Hepatocyte (in vitro differentiated cells): Measurements from ENCODE around the gene POLR2H. TPM values are rescaled to one million over a fixed set of nuclear protein-coding genes. Genes with fewer than 3 reads are reported as not detected.

Source experiments
- DNase-seq: peaks from one replicate; pipeline ENCODE4 v3.0.0-alpha.2; 2016; ENCODE audit warnings: low spot score
- H2AFZ ChIP-seq: fragments of 200-600 bp; sonication (generic); 2 replicates; pipeline ENCODE4 v1.6.0; 2016; ENCODE audit warnings: antibody characterized with exemption, mild to moderate bottlenecking
- H3K27ac ChIP-seq: fragments of 200-600 bp; sonication (generic); 2 replicates; pipeline ENCODE4 v1.5.1; 2016; ENCODE audit warnings: mild to moderate bottlenecking
- H3K27me3 ChIP-seq: fragments of 200-600 bp; sonication (generic); 2 replicates; pipeline ENCODE4 v1.6.1; 2016
- H3K36me3 ChIP-seq: fragments of 200-600 bp; sonication (generic); replicated peaks from 2 replicates; pipeline ENCODE4 v1.5.1; 2016; ENCODE audit warnings: low read depth; ENCODE audit not compliant: insufficient read depth
- H3K4me1 ChIP-seq: fragments of 200-600 bp; sonication (generic); 2 replicates; pipeline ENCODE4 v1.5.1; 2016; ENCODE audit warnings: mild to moderate bottlenecking, moderate library complexity; ENCODE audit not compliant: insufficient read depth
- H3K4me2 ChIP-seq: fragments of 200-600 bp; sonication (generic); 2 replicates; pipeline ENCODE4 v1.6.0; 2016
- H3K4me3 ChIP-seq: fragments of 200-600 bp; sonication (generic); 2 replicates; pipeline ENCODE4 v1.5.1; 2016; ENCODE audit warnings: mild to moderate bottlenecking
- H3K79me2 ChIP-seq: fragments of 200-600 bp; sonication (generic); 2 replicates; pipeline ENCODE4 v1.6.0; 2017; ENCODE audit warnings: mild to moderate bottlenecking
- H3K9me2 ChIP-seq: fragments of 200-600 bp; sonication (generic); replicated peaks from 2 replicates; pipeline ENCODE4 v1.6.0; 2017; ENCODE audit warnings: mild to moderate bottlenecking; ENCODE audit not compliant: insufficient read depth
- H3K9me3 ChIP-seq: fragments of 200-600 bp; sonication (generic); 2 replicates; pipeline ENCODE4 v1.5.1; 2016; ENCODE audit warnings: low read depth, mild to moderate bottlenecking
- H4K20me1 ChIP-seq: fragments of 200-600 bp; sonication (generic); 2 replicates; pipeline ENCODE4 v1.6.0; 2016; ENCODE audit warnings: mild to moderate bottlenecking; ENCODE audit not compliant: insufficient read depth, poor library complexity, severe bottlenecking
- EZH2 ChIP-seq: fragments of 200-600 bp; sonication (generic); IDR thresholded peaks from 2 replicates; pipeline ENCODE4 v1.6.1; 2016; ENCODE audit warnings: antibody characterized with exemption, mild to moderate bottlenecking, borderline replicate concordance
- EZH2phosphoT487 ChIP-seq: fragments of 200-600 bp; sonication (generic); IDR thresholded peaks from one replicate; pipeline ENCODE4 v1.6.1; 2018; ENCODE audit warnings: antibody characterized with exemption, mild to moderate bottlenecking, low read depth, moderate library complexity; ENCODE audit not compliant: unreplicated experiment, severe bottlenecking
- WGBS: methylation state at CpG from one replicate; pipeline ENCODE4 v1.1.6; 2016; ENCODE audit warnings: low lambda C conversion rate; ENCODE audit errors: missing lambda C conversion rate; 5-methylcytosine and 5-hydroxymethylcytosine counted together
- polyA plus RNA-seq: library from polyadenylated mRNA; unstranded; fragments of >200 nt; fragmentation: Nextera tagmentation; extraction: Ambion mirVana; gene quantifications from 2 replicates; pipeline ENCODE4 v1.2.1, GENCODE V29; 2016
- total RNA-seq: library from RNA; depleted of rRNA; stranded (reverse); fragments of >200 nt; gene quantifications from 2 replicates; pipeline ENCODE4 v1.2.3, GENCODE V29; 2014
- TF ChIP-seq, protein P1 (sequence below): fragments of 200-600 bp; sonication (generic); IDR thresholded peaks from 2 replicates; pipeline ENCODE4 v1.5.1; 2016; ENCODE audit warnings: antibody characterized with exemption, mild to moderate bottlenecking; ENCODE audit not compliant: poor library complexity

The POLR2H gene
- total and polyA plus RNA-seq, 2 experiments from 2014 or later, result 106 to 125 TPM

DNA sequence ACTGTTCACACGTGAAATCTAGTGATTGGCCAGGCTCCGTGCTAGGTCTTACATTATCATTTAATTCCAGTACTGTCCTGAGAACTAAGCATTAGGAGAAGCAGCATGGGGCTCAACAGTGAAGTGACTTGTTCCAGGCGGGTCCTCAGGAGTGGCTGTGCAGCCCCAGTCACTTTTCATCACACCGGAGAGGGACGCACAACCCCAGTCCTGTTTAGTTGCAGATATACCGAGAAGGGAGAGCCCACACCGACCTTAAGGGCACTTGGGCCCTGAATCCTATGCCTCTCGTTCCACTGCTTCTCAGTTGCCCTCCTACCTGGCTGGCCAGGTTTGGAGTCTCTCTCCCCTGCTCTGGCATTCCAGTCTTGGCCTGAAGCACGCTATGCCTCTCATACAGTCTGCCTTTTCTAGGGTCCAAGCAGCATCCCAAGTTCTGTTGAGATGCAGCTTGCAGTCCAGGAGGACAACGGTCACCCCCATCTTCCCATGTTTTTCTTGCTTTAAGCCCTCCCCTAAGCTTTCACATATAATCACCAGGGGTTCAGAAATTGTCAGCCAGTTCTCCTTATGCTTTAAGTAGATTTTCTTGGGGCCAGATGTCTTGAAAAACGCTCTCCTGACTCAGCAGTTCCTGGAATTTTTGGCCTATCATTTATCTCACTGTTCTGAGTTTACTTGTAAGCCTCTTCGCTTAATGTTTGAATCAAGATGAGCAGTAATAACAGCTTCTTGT, 14.0 kb upstream of the POLR2H start:
- H2AFZ ChIP-seq, result no peak overlapping the region
- H3K9me2 ChIP-seq, result no peaks in the 10 kb centered on the region
- H3K4me2 ChIP-seq, result no peak overlapping the region
- no peaks in the 10 kb centered on the region for H3K36me3 ChIP-seq
- peak overlapping the region; percentile 60 for H3K27ac ChIP-seq
- H3K27me3 ChIP-seq, result no peaks in the 10 kb centered on the region
- no peak overlapping the region for H3K4me3 ChIP-seq
- TF ChIP-seq EZH2 (no peak), EZH2phosphoT487 (no peak)
- TF ChIP-seq, protein P1, sequence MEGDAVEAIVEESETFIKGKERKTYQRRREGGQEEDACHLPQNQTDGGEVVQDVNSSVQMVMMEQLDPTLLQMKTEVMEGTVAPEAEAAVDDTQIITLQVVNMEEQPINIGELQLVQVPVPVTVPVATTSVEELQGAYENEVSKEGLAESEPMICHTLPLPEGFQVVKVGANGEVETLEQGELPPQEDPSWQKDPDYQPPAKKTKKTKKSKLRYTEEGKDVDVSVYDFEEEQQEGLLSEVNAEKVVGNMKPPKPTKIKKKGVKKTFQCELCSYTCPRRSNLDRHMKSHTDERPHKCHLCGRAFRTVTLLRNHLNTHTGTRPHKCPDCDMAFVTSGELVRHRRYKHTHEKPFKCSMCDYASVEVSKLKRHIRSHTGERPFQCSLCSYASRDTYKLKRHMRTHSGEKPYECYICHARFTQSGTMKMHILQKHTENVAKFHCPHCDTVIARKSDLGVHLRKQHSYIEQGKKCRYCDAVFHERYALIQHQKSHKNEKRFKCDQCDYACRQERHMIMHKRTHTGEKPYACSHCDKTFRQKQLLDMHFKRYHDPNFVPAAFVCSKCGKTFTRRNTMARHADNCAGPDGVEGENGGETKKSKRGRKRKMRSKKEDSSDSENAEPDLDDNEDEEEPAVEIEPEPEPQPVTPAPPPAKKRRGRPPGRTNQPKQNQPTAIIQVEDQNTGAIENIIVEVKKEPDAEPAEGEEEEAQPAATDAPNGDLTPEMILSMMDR, result no peak
- no peaks in the 10 kb centered on the region for H3K79me2 ChIP-seq
- DNase-seq, result no peak
- WGBS, result 76% methylated on average over 12 of the region's 12 CpGs
- no peaks in the 10 kb centered on the region for H3K9me3 ChIP-seq
- H3K4me1 ChIP-seq, result peaks cover 27% of the 10 kb centered on the region
- H4K20me1 ChIP-seq, result no peaks in the 10 kb centered on the region

DNA sequence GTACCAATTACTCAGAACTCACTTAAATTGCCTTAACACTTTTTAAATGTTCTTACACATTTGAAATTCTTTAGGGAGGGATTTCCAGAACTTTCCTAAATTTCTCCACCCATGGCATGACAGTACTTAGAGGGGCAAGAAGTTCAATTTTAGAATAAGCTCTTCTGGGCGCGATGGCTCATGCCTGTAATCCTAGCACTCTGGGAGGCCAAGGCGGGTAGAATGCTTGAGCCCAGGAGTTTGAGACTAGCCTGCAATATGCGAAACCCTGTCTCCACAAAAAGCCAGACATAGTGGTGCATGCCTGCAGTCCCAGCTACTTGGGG, 13.5 kb upstream of the POLR2H start:
- H3K4me3 ChIP-seq, result no peak overlapping the region
- no peaks in the 10 kb centered on the region for H3K9me3 ChIP-seq
- no peak overlapping the region for H2AFZ ChIP-seq
- H3K27ac ChIP-seq, result peak overlapping the region; percentile 59
- no peaks in the 10 kb centered on the region for H3K27me3 ChIP-seq
- no peaks in the 10 kb centered on the region for H3K36me3 ChIP-seq
- no peak for DNase-seq
- no peaks in the 10 kb centered on the region for H3K9me2 ChIP-seq
- H3K79me2 ChIP-seq, result no peaks in the 10 kb centered on the region
- H3K4me2 ChIP-seq, result no peak overlapping the region
- no peaks in the 10 kb centered on the region for H4K20me1 ChIP-seq
- peaks cover 27% of the 10 kb centered on the region for H3K4me1 ChIP-seq
- TF ChIP-seq EZH2phosphoT487 (no peak), EZH2 (no peak)
- TF ChIP-seq, protein P1, result no peak
- WGBS, result 82% methylated on average over 4 of the region's 4 CpGs

DNA sequence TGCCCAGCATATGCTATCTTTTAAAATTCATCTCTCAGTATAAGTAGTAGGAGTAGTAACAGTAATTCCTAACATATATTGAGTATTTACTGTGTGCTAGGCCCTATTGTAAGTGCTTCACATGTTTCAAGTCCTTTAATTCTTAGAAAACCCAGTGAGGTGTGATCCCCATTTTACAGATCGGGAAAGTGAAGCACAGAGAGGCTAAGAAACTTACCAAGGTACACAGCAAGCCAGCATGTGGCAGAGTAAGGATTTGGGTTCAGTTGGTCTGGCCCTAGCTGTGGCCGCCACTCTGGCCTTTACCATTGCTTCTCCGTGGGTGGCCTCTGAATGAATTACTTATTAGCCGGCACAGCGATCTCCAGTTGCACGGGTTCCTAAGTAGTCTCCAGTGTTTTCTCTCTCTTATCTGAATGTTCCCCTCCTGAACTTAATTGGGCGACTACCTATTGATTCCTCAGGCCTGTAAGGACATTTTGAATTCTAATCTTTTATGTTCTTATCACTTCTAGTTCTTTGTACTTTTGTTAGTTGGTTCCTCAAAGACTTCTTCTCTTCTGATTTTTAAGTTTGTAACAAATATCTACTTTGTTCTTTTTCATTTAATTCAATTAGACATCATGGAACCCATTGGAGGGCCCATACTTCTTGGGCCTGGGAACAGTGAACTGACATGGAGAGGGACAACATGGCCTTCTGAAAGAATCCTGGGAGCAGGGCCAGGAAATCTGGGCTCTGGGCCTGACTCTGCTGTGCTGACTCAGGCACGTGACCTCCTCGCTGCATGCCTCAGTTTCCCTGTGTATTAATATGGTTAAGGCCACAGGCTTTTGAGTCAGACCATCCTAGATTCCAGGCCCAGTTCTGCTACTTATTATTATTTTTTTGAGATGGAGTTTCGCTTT, 11.7 kb upstream of the POLR2H start:
- no peak for TF ChIP-seq EZH2phosphoT487
- TF ChIP-seq, protein P1, result no peak
- TF ChIP-seq EZH2, result no peak
- Histone ChIP-seq H3K36me3 (no peaks in the 10 kb centered on the region), H3K27ac (no peak overlapping the region), H3K9me2 (no peaks in the 10 kb centered on the region), H3K4me3 (no peak overlapping the region), H4K20me1 (no peaks in the 10 kb centered on the region), H3K27me3 (no peaks in the 10 kb centered on the region), H3K9me3 (no peaks in the 10 kb centered on the region), H3K4me1 (peaks cover 25% of the 10 kb centered on the region), H3K79me2 (no peaks in the 10 kb centered on the region), H3K4me2 (no peak overlapping the region), H2AFZ (no peak overlapping the region)
- no peak for DNase-seq
- WGBS, result 79% methylated on average over 10 of the region's 10 CpGs
